ENCODE results near the gene TREH. TPM values are rescaled to one million over a fixed set of nuclear protein-coding genes. Genes with fewer than 3 reads are reported as not detected.
"Not testable (repeated sequence)": the region's sequence is repeated elsewhere in the genome, so short reads cannot be mapped to it uniquely, and the experiment has no call there.

TREH gene
- total RNA-seq, 4 donors from 2014 or later, result 18.9 to 53.4 (median 32.6) TPM

- H3K27me3 ChIP-seq, result no peaks in the 10 kb centered on the region
- H3K4me3 ChIP-seq, result no peak overlapping the region
- H3K27ac ChIP-seq, result no peak overlapping the region
Measured at GRCh38 chr11:118682372-118682771, 2.9 kb upstream of the TREH start.

GRCh38 chr11:118678908-118679307 is 542 bp downstream of the TREH start:
- peak overlapping the region in 3 of 4 donors; percentile 60 to 69 (median 69) for H3K27ac ChIP-seq
- not testable (repeated sequence) for H3K27me3 ChIP-seq, H3K4me1 ChIP-seq, H3K36me3 ChIP-seq, H3K9me3 ChIP-seq
- peak in 2 of 3 donors; percentile 65 to 77 for DNase-seq
- TF ChIP-seq CTCF (IDR thresholded peaks at IDR 0.05), result peak in 3 of 6 experiments; percentile 29 to 52 (median 42)
- peak overlapping the region in 3 of 4 donors; percentile 7 to 45 (median 35) for H3K4me3 ChIP-seq

More at GRCh38 chr11:118682372-118682771, 2.9 kb upstream of the TREH start:
- Histone ChIP-seq H3K36me3 (no peaks in the 10 kb centered on the region), H3K9me3 (no peaks in the 10 kb centered on the region), H3K4me1 (peaks cover 0 to 4% (median 0%) of the 10 kb centered on the region in 4 donors)
- no peak for DNase-seq
- no peak for TF ChIP-seq POLR2A (IDR thresholded peaks at IDR 0.05)
- TF ChIP-seq CTCF (IDR thresholded peaks at IDR 0.05), result no peak

- no peak overlapping the region for H3K27ac ChIP-seq
- H3K36me3 ChIP-seq, result no peaks in the 10 kb centered on the region
- DNase-seq, result peak in 1 of 3 donors; percentile 33
- TF ChIP-seq POLR2A (IDR thresholded peaks at IDR 0.05) (no peak), CTCF (IDR thresholded peaks at IDR 0.05) (no peak)
- H3K4me3 ChIP-seq, result no peak overlapping the region
- peaks cover 0 to 8% (median 0%) of the 10 kb centered on the region in 4 donors for H3K4me1 ChIP-seq
- H3K9me3 ChIP-seq, result no peaks in the 10 kb centered on the region
- no peaks in the 10 kb centered on the region for H3K27me3 ChIP-seq
Measured at GRCh38 chr11:118677977-118678376, 1.5 kb downstream of the TREH start.

- no peak for DNase-seq
- Histone ChIP-seq H3K27ac (peak overlapping the region in 2 of 4 donors; percentile 13 to 68), H3K4me3 (no peak overlapping the region), H3K36me3 (no peaks in the 10 kb centered on the region), H3K9me3 (no peaks in the 10 kb centered on the region), H3K27me3 (no peaks in the 10 kb centered on the region), H3K4me1 (peaks cover 0 to 8% (median 0%) of the 10 kb centered on the region in 4 donors)
- TF ChIP-seq CTCF (IDR thresholded peaks at IDR 0.05), result no peak
Measured at GRCh38 chr11:118674082-118674435, 5.4 kb downstream of the TREH start.

- H3K4me3 ChIP-seq, result no peak overlapping the region
- peaks cover 0 to 8% (median 0%) of the 10 kb centered on the region in 4 donors for H3K4me1 ChIP-seq
- TF ChIP-seq CTCF (IDR thresholded peaks at IDR 0.05) (no peak), POLR2A (IDR thresholded peaks at IDR 0.05) (no peak)
- H3K27ac ChIP-seq, result peak overlapping the region in 2 of 4 donors; percentile 5 to 68
- DNase-seq, result no peak
- no peaks in the 10 kb centered on the region for H3K36me3 ChIP-seq
- no peaks in the 10 kb centered on the region for H3K27me3 ChIP-seq
- H3K9me3 ChIP-seq, result no peaks in the 10 kb centered on the region
Measured at GRCh38 chr11:118673361-118674081, 5.9 kb downstream of the TREH start.
